ENCODE results near the gene ZMYM4.

Gene ZMYM4

GRCh38 chr1:35431173-35431599 lies 162.7 kb downstream of the ZMYM4 start:
- no peak for TF ChIP-seq MYC (IDR thresholded peaks at IDR 0.05; ENCODE audit: low read depth, low read length)
- no peak for TF ChIP-seq CTCF (IDR thresholded peaks at IDR 0.05; ENCODE audit: low read depth, low read length)
- TF ChIP-seq POLR2A (IDR thresholded peaks at IDR 0.05; ENCODE audit: extremely low read depth, insufficient read length), result no peak
- no peak for TF ChIP-seq MAX (IDR thresholded peaks at IDR 0.05; ENCODE audit: low read depth, low read length)
- no peak for DNase-seq (ENCODE audit: low read depth)
- H3K4me3 ChIP-seq (ENCODE audit: low read depth, low read length), result no peak overlapping the region

- TF ChIP-seq MYC (IDR thresholded peaks at IDR 0.05; ENCODE audit: low read depth, low read length), result no peak
- no peak overlapping the region for H3K4me3 ChIP-seq (ENCODE audit: low read depth, low read length)
- DNase-seq (ENCODE audit: low read depth), result no peak
Measured at GRCh38 chr1:35432231-35432630, 163.7 kb downstream of the ZMYM4 start.

- no peak for DNase-seq (ENCODE audit: low read depth)
- H3K4me3 ChIP-seq (ENCODE audit: low read depth, low read length), result no peak overlapping the region
- TF ChIP-seq MYC (IDR thresholded peaks at IDR 0.05; ENCODE audit: low read depth, low read length) (no peak), POLR2A (IDR thresholded peaks at IDR 0.05; ENCODE audit: extremely low read depth, insufficient read length) (no peak), MAX (IDR thresholded peaks at IDR 0.05; ENCODE audit: low read depth, low read length) (no peak), CTCF (IDR thresholded peaks at IDR 0.05; ENCODE audit: low read depth, low read length) (no peak)
Measured at GRCh38 chr1:35433714-35434113, 165.2 kb downstream of the ZMYM4 start.

GRCh38 chr1:35434703-35435102 lies 166.2 kb downstream of the ZMYM4 start:
- TF ChIP-seq MYC (IDR thresholded peaks at IDR 0.05; ENCODE audit: low read depth, low read length), result no peak
- TF ChIP-seq MAX (IDR thresholded peaks at IDR 0.05; ENCODE audit: low read depth, low read length), result no peak
- TF ChIP-seq CTCF (IDR thresholded peaks at IDR 0.05; ENCODE audit: low read depth, low read length), result no peak
- TF ChIP-seq POLR2A (IDR thresholded peaks at IDR 0.05; ENCODE audit: extremely low read depth, insufficient read length), result no peak
- DNase-seq (ENCODE audit: low read depth), result no peak

GRCh38 chr1:35436078-35436477 lies 167.6 kb downstream of the ZMYM4 start:
- no peak for DNase-seq (ENCODE audit: low read depth)
- H3K4me3 ChIP-seq (ENCODE audit: low read depth, low read length), result no peak overlapping the region
- TF ChIP-seq CTCF (IDR thresholded peaks at IDR 0.05; ENCODE audit: low read depth, low read length), result no peak
- TF ChIP-seq POLR2A (IDR thresholded peaks at IDR 0.05; ENCODE audit: extremely low read depth, insufficient read length), result no peak
- TF ChIP-seq MAX (IDR thresholded peaks at IDR 0.05; ENCODE audit: low read depth, low read length), result no peak
- no peak for TF ChIP-seq MYC (IDR thresholded peaks at IDR 0.05; ENCODE audit: low read depth, low read length)

More at GRCh38 chr1:35434703-35435102, 166.2 kb downstream of the ZMYM4 start:
- no peak overlapping the region for H3K4me3 ChIP-seq (ENCODE audit: low read depth, low read length)

- TF ChIP-seq POLR2A (IDR thresholded peaks at IDR 0.05; ENCODE audit: extremely low read depth, insufficient read length) (no peak), CTCF (IDR thresholded peaks at IDR 0.05; ENCODE audit: low read depth, low read length) (no peak), MAX (IDR thresholded peaks at IDR 0.05; ENCODE audit: low read depth, low read length) (no peak), MYC (IDR thresholded peaks at IDR 0.05; ENCODE audit: low read depth, low read length) (no peak)
- no peak for DNase-seq (ENCODE audit: low read depth)
- H3K4me3 ChIP-seq (ENCODE audit: low read depth, low read length), result no peak overlapping the region
Measured at GRCh38 chr1:35437200-35437599, 168.7 kb downstream of the ZMYM4 start.

Data from NB4 (cell line).